Measurements from ENCODE around the gene PGGT1B. TPM values are rescaled to one million over a fixed set of nuclear protein-coding genes. Genes with fewer than 3 reads are reported as not detected.

PGGT1B gene
- total RNA-seq (10 to 100 TPM; 34.5 to 49.1 (median 41.5) TPM), polyA plus RNA-seq (10 to 100 TPM; 10.3 to 15.7 TPM), total RNA-seq (29.6 reads per million, percentile 59 among the genes with 10 or more reads in this experiment)

DNA sequence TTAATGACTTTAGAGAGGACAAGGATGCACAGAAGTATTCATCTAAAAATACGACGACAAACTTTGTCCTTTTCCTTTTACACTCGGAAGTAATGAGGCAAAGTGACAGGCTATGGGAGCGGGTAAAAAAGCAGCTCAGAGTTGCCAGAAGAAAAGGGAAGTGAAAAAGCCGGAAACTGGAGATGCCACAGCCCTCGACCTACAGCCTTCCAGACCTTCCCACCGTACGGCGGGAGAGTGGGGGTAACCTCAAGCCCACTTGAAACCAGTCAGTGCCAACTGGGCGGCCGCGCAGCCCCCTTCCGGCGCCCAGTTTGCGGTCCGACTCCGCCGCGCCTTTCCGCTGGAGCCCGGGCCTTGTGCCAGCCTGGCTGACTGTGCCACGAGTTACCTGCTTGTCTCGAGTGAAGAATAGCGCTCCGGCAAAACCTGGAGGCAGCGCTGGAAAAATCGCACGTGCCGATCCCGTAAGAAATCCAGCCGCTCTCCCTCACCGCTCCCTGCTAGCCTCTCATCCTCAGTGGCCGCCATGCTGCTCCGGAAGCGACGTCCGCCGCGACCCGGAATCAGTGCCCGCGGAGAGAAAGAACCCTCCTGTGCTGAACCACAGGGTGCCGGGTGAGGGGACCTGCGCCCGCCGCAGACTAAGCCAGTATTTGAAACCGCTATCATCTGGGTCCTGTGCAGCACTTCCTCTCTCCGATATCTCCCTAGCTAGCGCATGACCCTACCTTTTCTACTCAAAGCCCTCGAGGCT is at the start of gene PGGT1B:
Gene PGGT1B, minus strand, starts transcription at position 557 of the 757 bp plus-strand sequence. Its CDS starts 26 bp downstream, at position 531.
- Mint-ChIP-seq H3K36me3 (peaks cover 0 to 20% (median 7%) of the 10 kb centered on the region in 5 donors), H3K4me3 (peak within 1 kb of the TSS; percentile 91 to 100 (median 96)), H3K27ac (peak within 1 kb of the TSS; percentile 83 to 96 (median 94)), H3K27me3 (peaks cover 0 to 4% (median 0%) of the 10 kb centered on the region in 5 donors), H3K4me1 (peaks cover 33 to 59% (median 43%) of the 10 kb centered on the region in 7 donors), H3K9me3 (peaks cover 0 to 2% (median 0%) of the 10 kb centered on the region in 11 donors)
- ChIA-PET CTCF (interaction anchor here (1.0 kb wide), 1 partner anchor 15 kb away, joined by 4 read pairs; no protein-coding TSS in a partner anchor), POLR2A (interaction anchor here (0.7 to 3.2 kb wide), 6 partner anchors 9 to 1668 kb away, joined by 3 to 26 read pairs (median 4); partner anchors contain the start of genes CCDC112 and TMED7)
- Histone ChIP-seq H3K4me1 (ENCODE audit: control insufficient read depth in 2 of 2, insufficient read depth in 2 of 2, low read length in 2 of 2) (peaks cover 15 to 23% of the 10 kb centered on the region in 2 donors), H3K4me3 (ENCODE audit: low read length) (peak within 1 kb of the TSS; percentile 94), H3K27ac (ENCODE audit: low read depth, low read length) (peak within 1 kb of the TSS; percentile 76), H3K36me3 (ENCODE audit: control insufficient read depth in 2 of 3, insufficient read depth in 3 of 3, low read length in 3 of 3) (peaks cover 0 to 5% (median 0%) of the 10 kb centered on the region in 3 experiments), H3K9me3 (ENCODE audit: control insufficient read depth in 2 of 3, low read length in 3 of 3) (no peaks in the 10 kb centered on the region), H3K27me3 (ENCODE audit: control insufficient read depth in 2 of 2, insufficient read depth in 2 of 2, low read length in 2 of 2) (no peaks in the 10 kb centered on the region)
- ATAC-seq = peak; percentile 94
- intact Hi-C loops (cut with micrococcal nuclease) = loop anchor here (1.0 to 2.0 kb wide), 7 partner anchors 34 to 822 kb away; partner anchors contain the start of genes CCDC112 (in 2 of the 2), FEM1C (in 2 of the 2), AP3S1 (in 1 of the 2) and ATG12 (in 1 of the 2)
- peak; percentile 45 to 69 (median 64) for DNase-seq

DNA sequence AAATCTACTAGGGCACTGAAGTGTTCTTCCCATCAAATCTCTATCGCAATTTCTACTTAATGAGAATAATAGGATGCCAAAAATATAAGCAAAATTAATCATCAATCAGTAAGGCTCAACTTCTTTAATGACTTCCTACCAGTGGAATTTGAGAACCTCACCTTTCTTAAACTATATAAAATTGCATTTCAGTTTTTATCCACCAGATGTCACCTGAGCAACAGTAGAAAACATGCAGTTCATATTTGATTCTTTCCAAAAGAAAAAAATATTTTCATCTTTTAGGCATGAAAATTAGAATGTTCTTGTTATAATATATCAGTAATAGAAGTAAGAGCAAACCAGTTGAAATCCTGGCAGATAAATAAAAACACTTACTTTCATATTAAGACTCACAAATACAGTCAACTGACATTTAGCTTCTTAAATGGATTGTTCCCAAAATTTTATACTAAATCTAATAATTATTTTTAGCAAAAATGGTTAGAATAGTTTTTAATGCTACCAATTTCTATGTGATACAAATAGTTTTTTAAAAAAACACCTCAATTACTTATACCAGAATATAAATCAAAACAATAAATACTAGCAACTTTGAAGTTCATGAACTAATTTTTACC is 47.2 kb upstream of the PGGT1B start:
- H3K9me3 ChIP-seq (ENCODE audit: control insufficient read depth in 2 of 3, low read length in 3 of 3) = no peaks in the 10 kb centered on the region
- ATAC-seq (peak; percentile 76), DNase-seq (peak in 6 of 9 donors; percentile 10 to 56 (median 46))
- no peaks in the 10 kb centered on the region for H3K36me3 Mint-ChIP-seq
- H3K4me3 ChIP-seq (ENCODE audit: low read length) = no peak overlapping the region
- CTCF ChIA-PET = interaction anchor here (0.8 to 9.3 kb wide), 12 partner anchors 14 to 759 kb away, joined by 3 to 159 read pairs (median 4); no protein-coding TSS in a partner anchor
- H3K9me3 Mint-ChIP-seq = no peaks in the 10 kb centered on the region
- peaks cover 19 to 47% (median 27%) of the 10 kb centered on the region in 5 donors for H3K27me3 Mint-ChIP-seq
- intact Hi-C loops (cut with micrococcal nuclease) = loop anchor here (1.0 to 5.0 kb wide), 6 partner anchors 264 to 1698 kb away; no protein-coding TSS in a partner anchor
- no peaks in the 10 kb centered on the region for H3K27me3 ChIP-seq (ENCODE audit: control insufficient read depth in 2 of 2, insufficient read depth in 2 of 2, low read length in 2 of 2)
- H3K4me1 Mint-ChIP-seq = no peaks in the 10 kb centered on the region
- H3K4me3 Mint-ChIP-seq = no peak overlapping the region
- no peaks in the 10 kb centered on the region for H3K36me3 ChIP-seq (ENCODE audit: control insufficient read depth in 2 of 3, insufficient read depth in 3 of 3, low read length in 3 of 3)
- H3K27ac ChIP-seq (ENCODE audit: low read depth, low read length) = no peak overlapping the region
- POLR2A ChIA-PET = no interaction called here
- H3K4me1 ChIP-seq (ENCODE audit: control insufficient read depth in 2 of 2, insufficient read depth in 2 of 2, low read length in 2 of 2) = no peaks in the 10 kb centered on the region
- H3K27ac Mint-ChIP-seq = no peak overlapping the region

DNA sequence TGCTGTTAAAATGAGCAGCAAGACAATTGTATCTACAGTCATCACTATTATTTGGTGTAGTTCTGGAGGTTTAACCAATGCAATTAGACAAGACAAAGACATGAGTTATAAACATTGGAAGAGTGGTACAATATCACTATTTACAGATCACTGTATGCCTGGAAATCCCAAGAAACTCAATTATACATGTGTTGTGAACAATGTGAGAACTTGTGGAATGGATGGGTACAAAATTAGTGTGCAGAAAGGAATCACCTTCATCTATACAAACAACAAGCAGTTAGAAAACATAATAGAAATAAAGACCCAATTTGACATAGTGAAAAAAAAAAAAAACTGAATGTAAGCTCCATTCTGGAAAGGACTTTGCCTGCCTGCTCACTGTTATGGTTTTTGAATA is 46.1 kb upstream of the PGGT1B start:
- intact Hi-C loops (cut with micrococcal nuclease) = loop anchor here (1.0 to 5.0 kb wide), 6 partner anchors 265 to 1697 kb away; no protein-coding TSS in a partner anchor
- ATAC-seq (no peak), DNase-seq (no peak)
- ChIA-PET CTCF (interaction anchor here (0.6 to 9.3 kb wide), 11 partner anchors 13 to 631 kb away, joined by 3 to 159 read pairs (median 3); no protein-coding TSS in a partner anchor), POLR2A (no interaction called here)
- Mint-ChIP-seq H3K27me3 (peaks cover 22 to 47% (median 37%) of the 10 kb centered on the region in 5 donors), H3K9me3 (no peaks in the 10 kb centered on the region), H3K4me1 (no peaks in the 10 kb centered on the region), H3K36me3 (no peaks in the 10 kb centered on the region), H3K27ac (no peak overlapping the region), H3K4me3 (no peak overlapping the region)
- no peak overlapping the region for H3K4me3 ChIP-seq (ENCODE audit: low read length)
- no peaks in the 10 kb centered on the region for H3K36me3 ChIP-seq (ENCODE audit: control insufficient read depth in 2 of 3, insufficient read depth in 3 of 3, low read length in 3 of 3)
- no peaks in the 10 kb centered on the region for H3K9me3 ChIP-seq (ENCODE audit: control insufficient read depth in 2 of 3, low read length in 3 of 3)
- no peak overlapping the region for H3K27ac ChIP-seq (ENCODE audit: low read depth, low read length)
- no peaks in the 10 kb centered on the region for H3K4me1 ChIP-seq (ENCODE audit: control insufficient read depth in 2 of 2, insufficient read depth in 2 of 2, low read length in 2 of 2)
- no peaks in the 10 kb centered on the region for H3K27me3 ChIP-seq (ENCODE audit: control insufficient read depth in 2 of 2, insufficient read depth in 2 of 2, low read length in 2 of 2)

DNA sequence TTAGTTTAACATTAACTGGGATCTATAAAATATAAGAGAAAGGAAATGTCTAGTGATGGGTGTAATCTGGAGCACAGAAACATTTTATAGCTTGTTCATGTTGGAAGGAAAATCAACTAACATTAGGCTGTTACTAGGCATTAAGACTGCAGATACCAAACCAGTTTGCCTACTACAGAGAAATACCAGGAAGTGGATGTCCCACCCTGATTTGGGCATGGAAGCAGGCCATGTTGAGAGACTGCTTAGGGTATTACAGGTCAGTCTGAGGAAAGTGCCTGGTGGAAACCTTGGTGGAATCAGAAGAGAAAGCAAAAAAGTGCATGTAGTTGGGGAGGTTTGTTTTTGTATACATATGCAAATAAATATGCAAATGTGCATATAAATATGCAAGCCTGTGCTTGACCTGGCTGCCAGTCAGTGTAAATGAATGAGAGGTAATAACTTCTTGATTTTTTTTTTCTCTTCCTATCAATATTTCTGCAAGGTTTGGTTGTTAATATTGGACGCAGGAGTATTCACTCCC is 43.4 kb upstream of the PGGT1B start:
- intact Hi-C loops (cut with micrococcal nuclease) = loop anchor here in 1 of 2 donors (5.0 kb wide), 1 partner anchor 1694 kb away; no protein-coding TSS in a partner anchor

DNA sequence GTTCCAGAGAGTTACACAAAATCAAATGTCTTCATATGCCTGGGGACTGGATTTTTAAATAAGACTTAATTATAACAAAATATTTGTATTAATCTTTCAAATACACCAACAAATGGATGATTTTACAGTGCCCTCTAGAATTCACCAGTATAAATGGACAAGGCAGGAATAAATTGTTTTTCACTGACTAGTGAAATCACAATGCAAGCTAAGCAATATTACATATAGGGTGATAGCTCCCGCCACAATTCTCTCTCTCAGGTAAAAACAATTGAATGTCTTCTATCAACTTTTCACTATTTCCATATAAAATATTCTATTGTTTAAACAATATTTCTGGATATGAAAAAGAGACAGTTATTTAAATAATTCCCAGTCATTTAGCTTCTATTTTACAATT is 41.8 kb upstream of the PGGT1B start:
- Mint-ChIP-seq H3K4me1 (no peaks in the 10 kb centered on the region), H3K4me3 (no peak overlapping the region), H3K27me3 (peaks cover 24 to 64% (median 34%) of the 10 kb centered on the region in 5 donors), H3K9me3 (no peaks in the 10 kb centered on the region), H3K36me3 (no peaks in the 10 kb centered on the region), H3K27ac (no peak overlapping the region)
- Histone ChIP-seq H3K27ac (ENCODE audit: low read depth, low read length) (no peak overlapping the region), H3K4me1 (ENCODE audit: control insufficient read depth in 2 of 2, insufficient read depth in 2 of 2, low read length in 2 of 2) (no peaks in the 10 kb centered on the region), H3K9me3 (ENCODE audit: control insufficient read depth in 2 of 3, low read length in 3 of 3) (no peaks in the 10 kb centered on the region), H3K27me3 (ENCODE audit: control insufficient read depth in 2 of 2, insufficient read depth in 2 of 2, low read length in 2 of 2) (peaks cover 3 to 4% of the 10 kb centered on the region in 2 donors), H3K4me3 (ENCODE audit: low read length) (no peak overlapping the region), H3K36me3 (ENCODE audit: control insufficient read depth in 2 of 3, insufficient read depth in 3 of 3, low read length in 3 of 3) (no peaks in the 10 kb centered on the region)
- ChIA-PET POLR2A (no interaction called here), CTCF (interaction anchor here (9.3 kb wide), 1 partner anchor 268 kb away, joined by 159 read pairs; no protein-coding TSS in a partner anchor)
- intact Hi-C loops (cut with micrococcal nuclease) = no loop called here
- DNase-seq (no peak), ATAC-seq (no peak)

More for the DNA sequence above, 43.4 kb upstream of the PGGT1B start:
- no peaks in the 10 kb centered on the region for H3K36me3 ChIP-seq (ENCODE audit: control insufficient read depth in 2 of 3, insufficient read depth in 3 of 3, low read length in 3 of 3)
- no peak for DNase-seq
- no peak overlapping the region for H3K27ac Mint-ChIP-seq
- ChIA-PET CTCF (interaction anchor here (1.0 to 9.3 kb wide), 2 partner anchors 13 to 267 kb away, joined by 3 to 159 read pairs; no protein-coding TSS in a partner anchor), POLR2A (interaction anchor here (0.5 kb wide), 1 partner anchor 147 kb away, joined by 3 read pairs; no protein-coding TSS in a partner anchor)
- H3K4me3 ChIP-seq (ENCODE audit: low read length) = no peak overlapping the region
- peaks cover 3 to 4% of the 10 kb centered on the region in 2 donors for H3K27me3 ChIP-seq (ENCODE audit: control insufficient read depth in 2 of 2, insufficient read depth in 2 of 2, low read length in 2 of 2)
- no peaks in the 10 kb centered on the region for H3K9me3 ChIP-seq (ENCODE audit: control insufficient read depth in 2 of 3, low read length in 3 of 3)
- no peaks in the 10 kb centered on the region for H3K4me1 Mint-ChIP-seq
- no peak for ATAC-seq
- no peaks in the 10 kb centered on the region for H3K9me3 Mint-ChIP-seq
- H3K4me3 Mint-ChIP-seq = no peak overlapping the region
- H3K36me3 Mint-ChIP-seq = no peaks in the 10 kb centered on the region
- H3K27me3 Mint-ChIP-seq = peaks cover 34 to 65% (median 45%) of the 10 kb centered on the region in 5 donors
- no peaks in the 10 kb centered on the region for H3K4me1 ChIP-seq (ENCODE audit: control insufficient read depth in 2 of 2, insufficient read depth in 2 of 2, low read length in 2 of 2)
- H3K27ac ChIP-seq (ENCODE audit: low read depth, low read length) = no peak overlapping the region

DNA sequence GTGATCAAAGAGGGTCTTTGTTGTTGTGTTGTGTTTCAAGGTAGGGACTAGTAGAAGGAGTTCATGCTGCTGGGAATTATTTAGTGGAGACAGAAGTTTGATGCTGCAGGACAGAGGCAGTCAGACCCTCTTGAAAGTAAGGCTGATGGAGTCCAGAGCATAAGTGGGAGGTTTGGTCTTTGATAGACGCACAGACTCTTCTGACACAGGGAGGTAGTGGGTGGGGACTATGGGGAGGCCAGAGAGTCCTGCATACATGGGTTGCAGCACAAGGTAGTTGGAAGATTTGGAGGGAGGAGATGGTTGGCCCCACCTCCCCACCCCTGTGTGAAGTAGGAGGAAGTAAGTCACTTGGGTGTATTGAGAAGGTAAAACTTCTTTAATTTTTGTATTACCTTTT is 36.1 kb upstream of the PGGT1B start:
- Histone ChIP-seq H3K4me1 (ENCODE audit: control insufficient read depth in 2 of 2, insufficient read depth in 2 of 2, low read length in 2 of 2) (peaks cover 8 to 10% of the 10 kb centered on the region in 2 donors), H3K36me3 (ENCODE audit: control insufficient read depth in 2 of 3, insufficient read depth in 3 of 3, low read length in 3 of 3) (peaks cover 0 to 3% (median 0%) of the 10 kb centered on the region in 3 experiments), H3K9me3 (ENCODE audit: control insufficient read depth in 2 of 3, low read length in 3 of 3) (no peaks in the 10 kb centered on the region), H3K27ac (ENCODE audit: low read depth, low read length) (no peak overlapping the region), H3K4me3 (ENCODE audit: low read length) (no peak overlapping the region), H3K27me3 (ENCODE audit: control insufficient read depth in 2 of 2, insufficient read depth in 2 of 2, low read length in 2 of 2) (peaks cover 3 to 4% of the 10 kb centered on the region in 2 donors)
- no peak for ATAC-seq
- Mint-ChIP-seq H3K4me3 (no peak overlapping the region), H3K9me3 (no peaks in the 10 kb centered on the region), H3K27ac (peak overlapping the region in 3 of 9 donors; percentile 1 to 33 (median 12)), H3K36me3 (no peaks in the 10 kb centered on the region), H3K27me3 (peaks cover 7 to 63% (median 13%) of the 10 kb centered on the region in 5 donors), H3K4me1 (peaks cover 5 to 18% (median 13%) of the 10 kb centered on the region in 7 donors)
- POLR2A ChIA-PET = no interaction called here
- intact Hi-C loops (cut with micrococcal nuclease) = loop anchor here (5.0 kb wide), 2 partner anchors 788 to 1782 kb away; partner anchors contain the start of gene COMMD10 (in 1 of the 2)
- CTCF ChIA-PET = no interaction called here
- DNase-seq = no peak

All from naive thymus-derived CD4-positive, alpha-beta T cell (primary cell).